GM21723 (cell line): Measurements from ENCODE around the gene PPM1J.

Experiments used
- ATAC-seq: cut with Tn5 transposase; IDR thresholded peaks from one replicate; pipeline ENCODE4 v1.9.1; 2021; ENCODE audit warnings: mild to moderate bottlenecking, moderate library complexity; ENCODE audit not compliant: unreplicated experiment

The PPM1J gene

GRCh38 chr1:112706505-112707220 lies 8.5 kb downstream of the PPM1J start, which contains the start of gene RHOC:
RHOC (minus strand) TSS chr1:112707127; CDS start chr1:112703799, 3,328 bp downstream.
- ATAC-seq: peak; percentile 63

DNA sequence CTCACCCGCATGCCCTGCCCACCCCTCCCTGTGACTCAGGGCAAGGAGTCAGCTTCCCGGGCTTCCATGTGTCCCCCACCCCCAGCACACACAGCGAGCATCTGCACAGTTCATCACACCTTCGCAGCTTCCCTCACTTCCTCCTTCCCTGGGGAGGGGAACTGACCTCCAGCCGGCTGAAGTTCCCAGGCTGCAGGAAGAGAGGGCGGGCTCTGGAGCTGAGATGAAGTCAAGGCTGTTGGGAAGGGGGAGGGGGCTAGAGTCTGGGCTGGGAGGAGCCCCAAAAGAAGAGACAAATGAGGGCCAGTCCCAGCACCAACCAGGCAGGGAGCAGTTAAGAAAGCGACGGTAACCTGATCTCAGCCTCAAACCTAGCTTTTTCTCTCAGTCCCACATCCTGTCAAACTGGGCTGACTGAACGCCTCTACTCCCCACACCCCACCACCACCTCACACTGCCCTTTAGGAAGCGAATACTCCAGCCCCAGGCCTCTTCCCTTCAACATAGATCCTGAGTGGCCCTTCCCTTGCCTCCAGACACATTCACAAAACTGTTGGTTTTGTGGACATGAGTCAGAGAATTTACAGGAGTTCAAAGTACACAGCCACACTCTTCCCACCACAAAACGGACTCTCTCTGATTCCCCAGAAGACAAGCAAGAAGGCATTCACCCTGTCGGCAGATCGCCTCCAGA lies 10.1 kb downstream of the PPM1J start:
- peak; percentile 64 for ATAC-seq

- ATAC-seq: no peak
These were observed 10.7 kb downstream of the PPM1J start for GRCh38 chr1:112704391-112704933.

DNA sequence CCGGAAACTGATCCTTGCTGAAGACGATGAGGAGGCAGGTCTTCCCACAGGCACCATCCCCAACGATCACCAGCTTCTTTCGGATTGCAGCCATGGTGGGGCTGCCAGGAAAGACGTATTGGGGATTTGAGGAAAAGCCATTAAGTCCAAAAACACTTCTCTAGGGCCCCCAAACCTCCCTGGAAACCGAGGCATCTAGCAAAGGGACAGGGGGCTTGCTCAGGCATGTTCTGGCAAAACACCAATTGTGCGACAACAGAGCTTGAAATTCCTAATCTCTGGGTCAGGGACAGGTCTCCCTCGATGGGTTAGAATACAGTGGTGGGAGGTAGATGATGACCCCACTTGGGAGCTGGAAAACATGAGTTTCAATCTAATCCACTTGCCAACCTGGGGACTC lies 11.4 kb downstream of the PPM1J start:
- ATAC-seq: no peak

DNA sequence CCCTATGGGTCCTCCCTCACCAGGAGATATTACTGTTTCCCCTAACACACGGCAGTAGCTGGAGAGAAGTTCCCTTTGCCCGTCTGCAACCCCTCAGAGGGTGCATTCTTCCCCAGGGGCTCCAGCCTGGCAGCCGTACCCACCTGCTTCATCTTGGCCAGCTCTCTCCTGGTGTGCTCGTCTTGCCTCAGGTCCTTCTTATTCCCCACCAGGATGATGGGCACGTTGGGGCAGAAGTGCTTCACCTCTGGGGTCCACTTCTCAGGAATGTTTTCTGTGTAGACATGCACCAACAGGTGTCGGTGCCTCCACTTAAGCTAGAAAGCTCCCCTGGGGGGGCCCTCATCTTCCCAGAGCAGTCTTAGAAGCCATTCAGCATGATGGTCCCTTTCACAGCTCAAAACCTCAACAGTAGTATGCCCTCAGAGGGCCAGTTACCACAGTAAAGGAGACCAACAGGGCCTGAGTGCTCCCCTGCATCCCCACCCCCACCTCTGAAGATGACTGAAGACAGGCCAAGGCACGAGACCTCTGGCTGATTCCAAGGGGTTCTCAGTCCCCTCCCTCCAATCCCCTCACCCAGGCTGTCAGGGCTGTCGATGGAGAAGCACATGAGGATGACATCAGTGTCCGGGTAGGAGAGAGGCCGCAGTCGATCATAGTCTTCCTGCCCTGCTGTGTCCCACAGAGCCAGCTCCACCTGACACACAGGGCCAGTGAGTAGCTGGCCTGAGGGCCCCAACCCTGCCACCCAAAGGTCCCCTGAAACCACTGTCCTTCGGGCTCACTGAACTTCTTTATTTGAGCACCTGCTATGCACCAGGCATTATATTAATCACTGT lies 12.5 kb downstream of the PPM1J start:
- no peak for ATAC-seq

- no peak for ATAC-seq
These were observed 13.1 kb downstream of the PPM1J start for GRCh38 chr1:112702067-112702395.

- ATAC-seq: no peak
These were observed 13.7 kb downstream of the PPM1J start for GRCh38 chr1:112701227-112702066.

DNA sequence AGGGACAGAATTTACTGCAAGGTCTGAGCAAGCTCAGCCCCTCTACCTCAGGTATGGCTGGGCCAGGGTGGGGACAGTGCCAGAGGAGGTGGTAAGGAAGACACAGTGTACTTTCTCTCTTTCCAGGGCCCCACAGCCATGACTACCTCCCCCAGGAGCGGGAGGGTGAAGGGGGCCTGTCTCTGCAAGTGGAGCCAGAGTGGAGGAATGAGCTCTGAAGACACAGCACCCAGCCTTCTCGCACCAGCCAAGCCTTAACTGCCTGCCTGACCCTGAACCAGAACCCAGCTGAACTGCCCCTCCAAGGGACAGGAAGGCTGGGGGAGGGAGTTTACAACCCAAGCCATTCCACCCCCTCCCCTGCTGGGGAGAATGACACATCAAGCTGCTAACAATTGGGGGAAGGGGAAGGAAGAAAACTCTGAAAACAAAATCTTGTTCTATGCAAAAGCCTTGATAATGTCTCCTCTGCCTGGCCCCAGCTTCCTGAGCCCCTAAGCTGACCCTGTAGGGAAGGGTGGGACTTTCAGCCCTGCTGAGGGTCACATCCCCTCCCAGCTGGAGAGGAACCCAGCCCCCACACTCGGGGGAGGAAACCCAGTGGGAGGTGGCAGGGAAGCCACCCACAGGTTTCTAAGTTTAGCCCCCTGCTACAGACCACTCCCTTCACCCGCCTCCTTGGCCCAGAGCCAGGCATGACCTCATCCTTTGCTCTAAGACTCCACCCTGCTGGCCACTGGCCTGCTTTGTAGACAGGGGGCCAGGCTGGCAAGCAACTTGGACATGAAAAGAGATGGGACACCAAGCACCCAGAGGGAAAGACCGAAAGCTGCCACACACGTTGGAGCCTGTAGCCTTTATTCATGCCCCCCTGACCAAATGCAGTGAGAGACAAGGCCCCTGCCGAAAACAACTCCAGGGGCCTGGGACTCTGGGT lies 14.6 kb downstream of the PPM1J start:
- peak; percentile 51 for ATAC-seq

- no peak for ATAC-seq
These were observed 15.5 kb downstream of the PPM1J start for GRCh38 chr1:112699425-112700144.

GRCh38 chr1:112698366-112699310 lies 16.5 kb downstream of the PPM1J start:
- no peak for ATAC-seq

- no peak for ATAC-seq
These were observed 17.3 kb downstream of the PPM1J start for GRCh38 chr1:112697781-112698201.

DNA sequence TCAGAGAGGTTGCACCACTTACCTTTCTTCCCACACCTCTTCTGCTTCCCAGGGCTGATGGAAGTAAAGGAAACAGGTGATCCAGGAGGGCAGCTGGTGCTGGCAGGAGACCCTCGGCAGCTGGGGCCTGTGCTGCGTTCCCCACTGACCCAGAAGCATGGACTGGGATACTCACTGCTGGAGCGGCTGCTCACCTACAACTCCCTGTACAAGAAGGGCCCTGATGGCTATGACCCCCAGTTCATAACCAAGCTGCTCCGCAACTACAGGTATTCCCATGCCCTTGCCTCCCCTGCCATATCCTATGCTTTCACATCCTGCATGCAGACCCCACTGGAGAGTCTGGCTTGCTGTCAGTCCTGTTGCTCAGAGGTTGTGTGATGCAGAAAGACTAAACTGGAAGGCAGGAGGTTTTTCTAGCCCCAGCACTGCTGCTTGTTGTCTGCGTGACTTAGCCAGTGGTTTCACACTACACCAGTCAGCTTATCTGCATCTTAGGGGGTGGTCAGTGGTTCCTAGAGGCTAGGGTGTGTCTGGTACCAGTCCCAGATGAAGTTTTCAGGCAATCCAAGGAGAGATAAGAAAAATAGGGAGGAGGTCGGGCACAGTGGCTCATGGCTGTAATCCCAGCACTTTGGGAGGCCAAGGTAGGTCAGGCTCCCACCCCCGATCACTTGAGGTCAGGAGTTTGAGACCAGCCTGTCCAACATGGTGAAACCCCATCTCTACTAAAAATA lies 18.4 kb downstream of the PPM1J start:
- ATAC-seq: no peak

DNA sequence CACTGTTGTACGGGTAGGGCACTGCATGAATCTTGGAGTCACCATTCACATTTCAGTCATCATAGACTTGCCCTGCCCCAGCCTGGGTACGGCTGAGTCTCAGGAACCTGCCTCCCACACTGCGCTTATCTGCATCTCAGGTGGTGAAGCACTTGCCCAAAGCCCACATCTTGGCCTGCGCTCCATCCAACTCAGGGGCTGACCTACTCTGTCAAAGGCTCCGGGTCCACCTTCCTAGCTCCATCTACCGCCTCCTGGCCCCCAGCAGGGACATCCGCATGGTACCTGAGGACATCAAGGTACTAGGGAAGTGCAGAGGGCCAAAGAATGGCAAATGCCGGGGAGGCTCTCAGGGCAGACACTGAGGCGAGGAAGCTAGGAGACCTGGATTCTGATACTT lies 19.9 kb downstream of the PPM1J start:
- no peak for ATAC-seq

DNA sequence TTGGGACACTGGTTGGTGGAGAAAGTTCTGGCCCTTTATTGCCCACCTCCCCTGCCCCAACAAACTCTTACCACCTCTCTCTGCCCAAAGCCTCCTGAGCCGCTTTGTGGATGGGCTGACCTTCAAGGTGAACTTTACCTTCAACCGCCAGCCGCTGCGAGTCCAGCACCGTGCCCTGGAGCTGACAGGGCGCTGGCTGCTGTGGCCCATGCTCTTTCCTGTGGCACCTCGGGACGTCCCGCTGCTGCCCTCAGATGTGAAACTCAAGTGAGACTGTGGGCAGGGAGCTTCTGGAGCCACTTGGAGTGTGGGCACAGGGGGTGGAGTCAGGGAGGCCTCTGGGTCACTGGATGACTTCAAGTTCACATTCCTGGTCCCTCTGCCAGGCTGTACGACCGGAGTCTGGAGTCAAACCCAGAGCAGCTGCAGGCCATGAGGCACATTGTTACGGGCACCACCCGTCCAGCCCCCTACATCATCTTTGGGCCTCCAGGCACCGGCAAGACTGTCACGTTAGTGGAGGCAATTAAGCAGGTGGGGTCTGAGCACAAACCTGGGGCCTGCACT lies 20.7 kb downstream of the PPM1J start:
- ATAC-seq: no peak

- ATAC-seq: no peak
These were observed 21.3 kb downstream of the PPM1J start for GRCh38 chr1:112693821-112694220.

GRCh38 chr1:112692681-112693080 lies 22.5 kb downstream of the PPM1J start:
- ATAC-seq: no peak

- ATAC-seq: no peak
These were observed 25.3 kb downstream of the PPM1J start for GRCh38 chr1:112689842-112690237.
